ENCODE measurements around the gene ERN1.

Gene ERN1

DNA sequence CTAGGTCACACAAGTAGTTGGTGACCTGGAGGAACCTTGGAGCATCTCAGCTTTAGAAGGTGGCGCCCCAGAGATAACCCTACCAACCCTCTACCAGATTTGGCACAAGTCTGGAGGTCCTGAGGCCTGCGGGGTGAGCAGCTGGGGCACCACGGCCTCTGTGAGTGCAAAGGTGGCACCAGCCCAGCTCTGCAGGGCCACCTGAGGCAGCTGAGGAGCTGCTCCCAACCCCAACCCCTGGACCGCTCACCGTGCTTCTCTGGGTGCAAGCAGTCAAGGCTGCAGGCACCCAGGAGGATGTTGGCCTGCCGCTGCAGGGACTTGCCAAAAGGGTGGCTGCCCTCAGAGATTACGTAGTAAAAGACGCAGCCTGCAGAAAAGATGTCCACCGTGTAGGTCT is 81.1 kb downstream of the ERN1 start:
- Histone ChIP-seq H3K18ac (ENCODE audit: low read length) (no peak overlapping the region), H3K23ac (ENCODE audit: low read length) (no peak overlapping the region), H3K79me2 (ENCODE audit: control insufficient read depth, insufficient read depth, low read length, poor library complexity) (no peaks in the 10 kb centered on the region), H3K79me1 (ENCODE audit: low read length) (no peaks in the 10 kb centered on the region), H2BK120ac (ENCODE audit: insufficient read depth, low read length, poor library complexity) (no peak overlapping the region), H3K4me3 (ENCODE audit: low read depth, low read length) (no peak overlapping the region), H3K27me3 (ENCODE audit: insufficient read depth, low read length) (no peaks in the 10 kb centered on the region), H3K4me2 (ENCODE audit: low read length) (no peak overlapping the region), H2AK5ac (ENCODE audit: low read length) (no peak overlapping the region), H3K27ac (ENCODE audit: low read depth, low read length) (no peak overlapping the region), H4K8ac (ENCODE audit: low read depth, low read length) (no peak overlapping the region), H2AFZ (ENCODE audit: insufficient read depth, low read length, poor library complexity) (no peak overlapping the region), H3K14ac (ENCODE audit: low read length) (no peak overlapping the region), H4K91ac (ENCODE audit: low read depth, low read length) (no peak overlapping the region), H3K9me3 (ENCODE audit: insufficient read depth, low read depth, low read length) (no peaks in the 10 kb centered on the region), H2BK5ac (ENCODE audit: low read depth, low read length, poor library complexity) (no peak overlapping the region), H4K12ac (ENCODE audit: low read depth, low read length) (no peak overlapping the region), H3K4ac (ENCODE audit: low read depth, low read length) (no peak overlapping the region), H3K4me1 (ENCODE audit: control insufficient read depth in 1 of 2, insufficient read depth in 2 of 2, low read length in 2 of 2) (no peaks in the 10 kb centered on the region), H3K9ac (ENCODE audit: low read length) (no peak overlapping the region), H2BK12ac (ENCODE audit: low read length) (no peak overlapping the region), H3K36me3 (ENCODE audit: control insufficient read depth in 1 of 2, insufficient read depth in 2 of 2, low read length in 2 of 2) (peaks cover 38 to 52% of the 10 kb centered on the region in 2 experiments)
- WGBS (ENCODE audit: extremely low coverage, insufficient coverage, insufficient read length) = no CpG with 5 or more reads among the region's 9 CpGs
- no peak for DNase-seq

DNA sequence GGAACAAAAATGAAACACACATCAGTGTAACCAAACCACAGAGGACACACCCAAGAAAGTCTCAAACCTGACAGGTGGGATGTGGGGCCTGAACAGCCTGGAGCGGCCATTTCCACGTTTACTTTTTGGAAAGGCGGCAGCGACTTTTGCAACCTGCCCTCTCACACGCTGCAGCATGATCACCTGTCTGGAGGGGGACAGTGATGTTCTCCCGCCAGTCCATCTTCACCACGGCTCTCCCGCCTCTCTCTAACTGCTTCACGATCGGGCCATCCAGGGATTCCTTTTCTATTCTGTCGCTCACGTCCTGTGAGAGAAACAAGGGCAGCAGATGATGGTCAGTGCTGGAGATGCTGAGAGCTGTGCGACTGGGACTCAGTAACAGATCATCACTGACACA is 84.8 kb downstream of the ERN1 start:
- Histone ChIP-seq H3K27me3 (ENCODE audit: insufficient read depth, low read length) (no peaks in the 10 kb centered on the region), H4K12ac (ENCODE audit: low read depth, low read length) (no peak overlapping the region), H3K9me3 (ENCODE audit: insufficient read depth, low read depth, low read length) (no peaks in the 10 kb centered on the region), H2BK12ac (ENCODE audit: low read length) (no peak overlapping the region), H3K23ac (ENCODE audit: low read length) (no peak overlapping the region), H4K91ac (ENCODE audit: low read depth, low read length) (no peak overlapping the region), H2AK5ac (ENCODE audit: low read length) (no peak overlapping the region), H3K4ac (ENCODE audit: low read depth, low read length) (no peak overlapping the region), H4K8ac (ENCODE audit: low read depth, low read length) (no peak overlapping the region), H3K14ac (ENCODE audit: low read length) (no peak overlapping the region), H3K4me1 (ENCODE audit: control insufficient read depth in 1 of 2, insufficient read depth in 2 of 2, low read length in 2 of 2) (no peaks in the 10 kb centered on the region), H3K18ac (ENCODE audit: low read length) (no peak overlapping the region), H3K4me3 (ENCODE audit: low read depth, low read length) (no peak overlapping the region), H3K79me2 (ENCODE audit: control insufficient read depth, insufficient read depth, low read length, poor library complexity) (no peaks in the 10 kb centered on the region), H2AFZ (ENCODE audit: insufficient read depth, low read length, poor library complexity) (no peak overlapping the region), H2BK120ac (ENCODE audit: insufficient read depth, low read length, poor library complexity) (no peak overlapping the region), H2BK5ac (ENCODE audit: low read depth, low read length, poor library complexity) (no peak overlapping the region), H3K9ac (ENCODE audit: low read length) (no peak overlapping the region), H3K27ac (ENCODE audit: low read depth, low read length) (no peak overlapping the region), H3K79me1 (ENCODE audit: low read length) (no peaks in the 10 kb centered on the region), H3K36me3 (ENCODE audit: control insufficient read depth in 1 of 2, insufficient read depth in 2 of 2, low read length in 2 of 2) (peaks cover 44% of the 10 kb centered on the region in 2 experiments), H3K4me2 (ENCODE audit: low read length) (no peak overlapping the region)
- no peak for DNase-seq
- WGBS (ENCODE audit: extremely low coverage, insufficient coverage, insufficient read length) = no CpG with 5 or more reads among the region's 13 CpGs

DNA sequence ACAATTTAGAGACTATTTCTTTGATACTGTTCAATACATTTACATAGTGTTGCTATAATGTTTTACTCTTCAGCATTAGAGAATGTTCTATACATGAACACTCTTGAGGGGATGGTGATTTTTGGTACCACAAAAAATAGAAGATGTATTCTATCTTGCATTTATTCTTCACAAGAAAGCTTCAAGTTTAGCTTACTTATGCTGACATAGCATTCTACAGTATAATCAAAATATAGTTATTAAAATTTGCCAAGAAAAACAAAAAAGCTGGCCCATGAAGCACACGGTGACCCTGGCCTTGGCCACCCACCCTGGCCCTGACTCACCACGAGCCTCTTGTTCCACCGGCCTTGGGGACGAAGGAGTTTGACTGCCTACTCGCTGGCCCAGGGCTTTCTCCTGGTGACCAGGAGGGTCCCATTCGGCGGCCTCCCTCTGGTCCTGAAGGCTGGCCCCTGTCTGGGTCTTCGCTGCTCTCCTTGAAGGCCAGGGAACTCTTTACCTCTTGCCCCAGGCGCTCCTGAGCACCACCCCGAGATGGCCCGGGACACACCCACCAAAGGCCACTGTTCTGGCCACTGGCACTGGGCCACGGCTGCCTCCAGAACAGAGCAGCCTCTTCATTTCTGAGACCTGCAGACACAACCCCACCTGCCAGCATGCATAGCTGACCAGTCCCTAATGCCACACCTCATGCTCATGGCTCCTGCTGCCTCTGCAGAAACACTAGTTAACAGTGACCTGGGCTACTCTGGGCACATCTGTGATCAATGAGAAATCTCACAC is 87.1 kb downstream of the ERN1 start:
- H2BK5ac ChIP-seq (ENCODE audit: low read depth, low read length, poor library complexity) = no peak overlapping the region
- H3K79me2 ChIP-seq (ENCODE audit: control insufficient read depth, insufficient read depth, low read length, poor library complexity) = no peaks in the 10 kb centered on the region
- no peak overlapping the region for H4K8ac ChIP-seq (ENCODE audit: low read depth, low read length)
- no peaks in the 10 kb centered on the region for H3K79me1 ChIP-seq (ENCODE audit: low read length)
- no peak overlapping the region for H3K4me3 ChIP-seq (ENCODE audit: low read depth, low read length)
- no peak overlapping the region for H2BK120ac ChIP-seq (ENCODE audit: insufficient read depth, low read length, poor library complexity)
- WGBS (ENCODE audit: extremely low coverage, insufficient coverage, insufficient read length) = no CpG with 5 or more reads among the region's 12 CpGs
- no peak overlapping the region for H3K14ac ChIP-seq (ENCODE audit: low read length)
- H2BK12ac ChIP-seq (ENCODE audit: low read length) = no peak overlapping the region
- H3K4ac ChIP-seq (ENCODE audit: low read depth, low read length) = no peak overlapping the region
- H3K27me3 ChIP-seq (ENCODE audit: insufficient read depth, low read length) = no peaks in the 10 kb centered on the region
- no peak overlapping the region for H4K91ac ChIP-seq (ENCODE audit: low read depth, low read length)
- no peak overlapping the region for H3K27ac ChIP-seq (ENCODE audit: low read depth, low read length)
- H3K18ac ChIP-seq (ENCODE audit: low read length) = no peak overlapping the region
- H3K4me1 ChIP-seq (ENCODE audit: control insufficient read depth in 1 of 2, insufficient read depth in 2 of 2, low read length in 2 of 2) = no peaks in the 10 kb centered on the region
- H4K12ac ChIP-seq (ENCODE audit: low read depth, low read length) = no peak overlapping the region
- no peaks in the 10 kb centered on the region for H3K9me3 ChIP-seq (ENCODE audit: insufficient read depth, low read depth, low read length)
- H2AK5ac ChIP-seq (ENCODE audit: low read length) = no peak overlapping the region
- no peak for DNase-seq
- H3K4me2 ChIP-seq (ENCODE audit: low read length) = no peak overlapping the region
- H3K36me3 ChIP-seq (ENCODE audit: control insufficient read depth in 1 of 2, insufficient read depth in 2 of 2, low read length in 2 of 2) = peaks cover 38% of the 10 kb centered on the region in 2 experiments
- no peak overlapping the region for H3K9ac ChIP-seq (ENCODE audit: low read length)
- H3K23ac ChIP-seq (ENCODE audit: low read length) = no peak overlapping the region
- no peak overlapping the region for H2AFZ ChIP-seq (ENCODE audit: insufficient read depth, low read length, poor library complexity)

DNA sequence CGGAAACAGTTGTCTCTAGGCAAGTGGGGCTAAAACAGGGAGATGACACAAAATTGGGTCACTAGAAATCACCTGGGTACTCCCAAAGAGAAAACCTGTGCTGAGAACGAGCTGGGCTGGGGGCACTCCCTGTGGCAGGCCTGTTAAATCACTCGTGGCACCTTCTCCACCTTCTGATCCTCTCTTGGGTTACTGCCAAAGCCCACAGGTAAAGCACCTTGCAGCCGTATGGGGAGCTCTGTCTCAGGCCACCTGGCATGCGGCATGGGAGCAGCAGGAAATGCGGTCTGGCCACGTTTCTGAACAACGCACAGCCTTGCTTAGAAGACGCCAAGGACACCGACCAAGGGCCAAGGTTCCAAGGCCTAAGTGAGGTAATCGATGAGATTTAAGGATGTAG is 88.0 kb downstream of the ERN1 start:
- Histone ChIP-seq H4K8ac (ENCODE audit: low read depth, low read length) (no peak overlapping the region), H3K79me1 (ENCODE audit: low read length) (no peaks in the 10 kb centered on the region), H4K12ac (ENCODE audit: low read depth, low read length) (no peak overlapping the region), H3K9ac (ENCODE audit: low read length) (no peak overlapping the region), H2AFZ (ENCODE audit: insufficient read depth, low read length, poor library complexity) (no peak overlapping the region), H2BK120ac (ENCODE audit: insufficient read depth, low read length, poor library complexity) (no peak overlapping the region), H3K23ac (ENCODE audit: low read length) (no peak overlapping the region), H2AK5ac (ENCODE audit: low read length) (no peak overlapping the region), H3K14ac (ENCODE audit: low read length) (no peak overlapping the region), H3K4me3 (ENCODE audit: low read depth, low read length) (no peak overlapping the region), H3K79me2 (ENCODE audit: control insufficient read depth, insufficient read depth, low read length, poor library complexity) (no peaks in the 10 kb centered on the region), H3K4me1 (ENCODE audit: control insufficient read depth in 1 of 2, insufficient read depth in 2 of 2, low read length in 2 of 2) (no peaks in the 10 kb centered on the region), H3K4me2 (ENCODE audit: low read length) (no peak overlapping the region), H3K9me3 (ENCODE audit: insufficient read depth, low read depth, low read length) (no peaks in the 10 kb centered on the region), H3K4ac (ENCODE audit: low read depth, low read length) (no peak overlapping the region), H3K36me3 (ENCODE audit: control insufficient read depth in 1 of 2, insufficient read depth in 2 of 2, low read length in 2 of 2) (peaks cover 36 to 40% of the 10 kb centered on the region in 2 experiments), H2BK5ac (ENCODE audit: low read depth, low read length, poor library complexity) (no peak overlapping the region), H4K91ac (ENCODE audit: low read depth, low read length) (no peak overlapping the region), H3K27ac (ENCODE audit: low read depth, low read length) (no peak overlapping the region), H3K27me3 (ENCODE audit: insufficient read depth, low read length) (no peaks in the 10 kb centered on the region), H2BK12ac (ENCODE audit: low read length) (no peak overlapping the region), H3K18ac (ENCODE audit: low read length) (no peak overlapping the region)
- DNase-seq = no peak
- no CpG with 5 or more reads among the region's 11 CpGs for WGBS (ENCODE audit: extremely low coverage, insufficient coverage, insufficient read length)
